VCaP (cell line): Measurements from ENCODE around the gene COMMD4.

Experiments
- H3K27ac ChIP-seq: fragments of 450-650 bp; 2 replicates; pipeline ENCODE4 v1.5.1; 2017
- TF ChIP-seq, protein P1 (sequence below): fragments of 450-650 bp; conservative IDR thresholded peaks from 2 replicates; pipeline ENCODE4 v1.5.1; 2017; ENCODE audit warnings: mild to moderate bottlenecking, moderate library complexity

Gene COMMD4

DNA sequence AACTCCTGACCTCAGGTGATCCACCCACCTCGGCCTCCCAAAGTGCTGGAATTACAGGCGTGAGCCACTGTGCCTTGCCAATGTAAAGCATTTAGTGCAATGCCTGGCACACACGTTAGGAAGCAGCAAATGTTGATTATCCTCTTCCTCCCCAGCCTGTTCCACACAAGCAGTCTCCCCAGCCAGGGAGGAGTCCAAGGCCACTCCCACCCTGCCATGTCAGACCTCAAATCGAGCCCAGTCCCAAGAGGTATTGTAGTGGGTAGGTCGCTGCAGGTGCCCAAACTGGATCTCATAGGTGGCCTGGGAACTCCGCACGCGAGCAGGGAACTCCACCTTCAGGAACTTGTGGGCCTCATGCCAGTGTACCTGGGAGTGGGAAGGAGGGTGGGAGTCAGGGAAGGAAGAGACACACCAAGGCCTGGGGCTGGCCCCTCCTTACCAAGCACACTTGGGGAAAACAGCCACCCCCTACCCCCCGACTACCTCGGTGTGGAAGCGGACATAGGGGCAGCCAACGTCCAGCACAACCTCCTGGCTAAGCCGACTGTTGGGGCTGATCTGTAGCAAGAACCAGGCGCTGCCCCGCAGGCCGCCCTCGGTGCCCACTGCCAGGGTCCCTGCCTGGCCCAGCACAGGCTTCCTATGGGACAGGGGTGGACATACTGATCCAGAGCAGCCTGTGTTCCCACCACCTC is 22.3 kb downstream of the COMMD4 start:
- TF ChIP-seq, protein P1, sequence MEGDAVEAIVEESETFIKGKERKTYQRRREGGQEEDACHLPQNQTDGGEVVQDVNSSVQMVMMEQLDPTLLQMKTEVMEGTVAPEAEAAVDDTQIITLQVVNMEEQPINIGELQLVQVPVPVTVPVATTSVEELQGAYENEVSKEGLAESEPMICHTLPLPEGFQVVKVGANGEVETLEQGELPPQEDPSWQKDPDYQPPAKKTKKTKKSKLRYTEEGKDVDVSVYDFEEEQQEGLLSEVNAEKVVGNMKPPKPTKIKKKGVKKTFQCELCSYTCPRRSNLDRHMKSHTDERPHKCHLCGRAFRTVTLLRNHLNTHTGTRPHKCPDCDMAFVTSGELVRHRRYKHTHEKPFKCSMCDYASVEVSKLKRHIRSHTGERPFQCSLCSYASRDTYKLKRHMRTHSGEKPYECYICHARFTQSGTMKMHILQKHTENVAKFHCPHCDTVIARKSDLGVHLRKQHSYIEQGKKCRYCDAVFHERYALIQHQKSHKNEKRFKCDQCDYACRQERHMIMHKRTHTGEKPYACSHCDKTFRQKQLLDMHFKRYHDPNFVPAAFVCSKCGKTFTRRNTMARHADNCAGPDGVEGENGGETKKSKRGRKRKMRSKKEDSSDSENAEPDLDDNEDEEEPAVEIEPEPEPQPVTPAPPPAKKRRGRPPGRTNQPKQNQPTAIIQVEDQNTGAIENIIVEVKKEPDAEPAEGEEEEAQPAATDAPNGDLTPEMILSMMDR = no peak
- H3K27ac ChIP-seq = no peak overlapping the region

DNA sequence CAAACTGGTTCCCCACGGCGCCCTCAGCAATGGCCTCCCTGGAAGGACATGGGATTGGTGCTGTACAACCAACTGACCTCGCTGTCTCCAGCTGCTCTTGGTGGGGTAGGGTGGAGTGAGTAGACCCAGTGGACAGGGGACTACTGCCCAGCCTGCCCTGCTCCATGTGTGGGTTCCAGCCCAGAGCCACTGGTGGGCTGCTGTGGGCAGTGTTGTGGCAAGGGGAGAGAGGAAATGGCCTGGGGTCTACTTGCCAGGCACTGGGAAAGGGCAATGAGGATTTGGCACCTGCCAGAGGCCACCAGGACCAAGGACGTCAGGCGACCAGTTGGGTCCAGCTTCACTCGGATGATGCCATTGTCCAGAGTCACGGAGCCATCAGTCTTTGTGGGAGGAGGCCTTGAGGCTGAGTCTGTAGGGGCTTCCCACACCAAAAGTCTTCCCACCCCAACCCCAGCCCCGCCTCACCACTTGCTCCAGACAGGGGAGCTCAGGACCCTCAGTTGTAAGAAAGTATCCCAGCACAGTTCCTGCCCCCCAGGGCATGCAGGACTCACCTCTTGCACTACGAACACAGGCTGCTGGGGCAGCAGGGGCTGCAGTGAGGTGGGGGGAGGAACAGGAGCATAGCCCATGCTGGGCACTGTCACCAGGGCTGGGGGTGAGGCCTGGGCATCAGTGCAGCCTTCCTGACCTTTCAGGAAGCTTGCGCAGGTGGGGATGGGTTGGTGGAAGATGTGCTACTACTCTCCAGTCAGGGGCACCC is 23.1 kb downstream of the COMMD4 start:
- TF ChIP-seq, protein P1 = no peak
- H3K27ac ChIP-seq = no peak overlapping the region

DNA sequence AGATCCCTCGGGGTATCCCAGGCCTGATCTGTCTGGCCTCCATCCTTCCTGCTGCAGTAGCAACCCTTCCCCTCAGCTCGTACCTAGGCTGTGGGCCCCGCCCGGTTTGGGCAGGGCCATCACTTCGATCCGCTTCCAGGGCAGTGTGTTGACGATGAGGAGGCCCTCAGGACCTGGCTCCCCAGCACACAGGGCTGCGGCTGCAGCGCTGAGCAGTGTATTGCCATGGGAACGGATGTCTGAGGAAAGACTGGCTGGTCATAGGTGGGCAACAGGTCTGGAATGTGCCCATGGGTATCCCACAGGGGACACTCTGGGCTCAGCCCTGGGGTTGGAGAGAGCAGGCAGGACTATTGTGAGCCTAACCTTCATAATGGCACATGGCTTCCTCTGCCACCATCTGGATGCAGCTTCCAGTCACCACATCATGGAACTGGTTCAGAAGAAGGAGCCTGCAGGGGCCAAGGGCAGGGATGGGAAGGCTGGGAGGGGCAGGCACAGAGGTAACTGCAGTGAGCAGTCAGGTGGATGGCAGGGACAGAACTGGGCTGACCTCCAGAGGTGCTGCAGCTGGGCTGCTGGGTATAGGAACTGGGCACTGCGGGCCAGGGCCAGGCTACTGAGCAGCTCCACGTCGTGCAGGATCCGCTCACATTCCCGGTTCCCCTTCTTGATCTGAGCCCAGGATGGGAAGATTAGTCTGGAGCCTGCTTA is 23.8 kb downstream of the COMMD4 start:
- H3K27ac ChIP-seq = no peak overlapping the region
- TF ChIP-seq, protein P1 = no peak

DNA sequence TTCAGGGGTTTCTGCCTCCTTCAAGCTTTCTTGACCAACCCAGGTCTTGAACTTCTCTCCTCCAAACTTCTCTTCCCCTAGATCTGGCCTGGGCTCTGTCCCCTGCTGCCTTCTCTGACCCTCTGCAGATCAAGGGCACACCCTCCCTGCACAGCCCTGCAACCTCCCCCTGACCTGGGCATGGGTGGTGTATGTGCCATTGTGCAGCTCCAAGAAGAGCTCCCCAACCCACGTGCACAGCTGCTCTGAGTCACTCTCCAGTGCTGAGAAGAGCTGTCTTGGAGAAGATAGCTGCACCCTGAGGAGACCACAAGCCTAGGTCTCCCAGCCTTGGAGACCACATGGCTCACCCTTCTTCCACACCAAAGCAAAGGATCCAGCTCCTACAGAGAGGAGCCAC is 24.5 kb downstream of the COMMD4 start:
- TF ChIP-seq, protein P1 = no peak
- H3K27ac ChIP-seq = no peak overlapping the region

DNA sequence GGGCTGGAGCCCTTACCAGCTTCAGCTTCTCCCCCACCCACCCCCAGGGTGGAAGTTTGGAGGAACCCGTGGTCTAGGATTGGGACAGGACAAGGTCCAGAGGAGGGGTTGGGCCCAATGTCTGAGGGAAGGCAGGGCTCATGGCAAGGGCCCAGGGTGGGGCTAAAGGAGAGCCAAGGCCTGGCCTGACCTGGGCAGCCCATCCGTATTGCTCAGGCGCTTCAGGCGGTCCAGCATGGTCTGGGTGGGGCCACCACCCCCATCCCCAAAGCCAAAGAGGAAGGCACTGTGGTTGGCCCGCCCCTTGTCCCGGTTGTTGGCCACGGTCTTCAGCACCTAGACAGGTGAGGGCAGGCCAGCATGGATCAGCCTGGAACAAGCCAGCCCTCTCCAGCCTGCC is 25.0 kb downstream of the COMMD4 start:
- no peak overlapping the region for H3K27ac ChIP-seq
- TF ChIP-seq, protein P1 = no peak

DNA sequence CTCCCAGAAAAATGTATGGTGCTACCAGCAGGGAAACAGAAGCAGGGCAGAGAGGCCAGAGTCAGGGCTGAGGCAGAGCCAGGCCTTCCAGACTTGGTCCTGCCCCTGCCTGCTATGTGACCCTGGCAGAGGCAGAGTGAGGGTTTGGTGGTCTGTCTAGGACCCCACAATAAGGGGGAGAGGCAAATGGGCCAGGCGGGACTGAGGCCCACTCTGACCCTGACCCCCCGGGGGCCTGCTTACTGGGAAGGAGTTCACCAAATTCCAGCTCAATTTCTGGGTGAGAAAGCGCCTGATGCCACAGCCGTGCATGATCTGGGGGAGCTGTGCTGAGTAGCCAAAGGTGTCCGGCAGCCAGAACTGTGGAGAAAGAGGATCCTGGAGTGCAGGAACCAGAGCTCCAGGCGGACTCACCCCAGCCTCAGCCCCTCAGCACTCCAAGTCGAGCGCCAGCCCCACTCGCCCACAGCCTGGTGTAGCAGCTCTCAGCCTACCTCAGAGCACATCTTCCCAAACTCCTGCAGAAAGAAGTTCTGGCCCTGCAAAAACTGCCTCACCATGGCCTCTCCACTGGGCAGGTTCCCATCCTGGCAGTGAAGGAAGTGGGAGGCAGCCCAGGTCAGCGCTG is 25.6 kb downstream of the COMMD4 start:
- TF ChIP-seq, protein P1 = no peak
- no peak overlapping the region for H3K27ac ChIP-seq
